GM19023 (cell line): ENCODE results near the gene TXN2.

Experiments used
- ATAC-seq: cut with Tn5 transposase; IDR thresholded peaks from one replicate; pipeline ENCODE4 v1.9.1; 2021; ENCODE audit warnings: mild to moderate bottlenecking, moderate library complexity; ENCODE audit not compliant: unreplicated experiment

The TXN2 gene

GRCh38 chr22:36486619-36487384, 5.4 kb upstream of the TXN2 start:
- no peak for ATAC-seq

GRCh38 chr22:36480941-36481392, 473 bp downstream of the TXN2 start:
- ATAC-seq, result no peak

- ATAC-seq, result no peak
These were observed 2.5 kb downstream of the TXN2 start for GRCh38 chr22:36478966-36479365.

- no peak for ATAC-seq
These were observed 6.1 kb downstream of the TXN2 start for GRCh38 chr22:36475341-36475740.

- no peak for ATAC-seq
These were observed 8.8 kb downstream of the TXN2 start for GRCh38 chr22:36472689-36473088.

- ATAC-seq, result no peak
These were observed 10.1 kb downstream of the TXN2 start for GRCh38 chr22:36471341-36471821.

- no peak for ATAC-seq
These were observed 10.5 kb downstream of the TXN2 start for GRCh38 chr22:36470994-36471331.

GRCh38 chr22:36470162-36470993, 11.1 kb downstream of the TXN2 start:
- ATAC-seq, result no peak

GRCh38 chr22:36469094-36469710, 12.2 kb downstream of the TXN2 start:
- ATAC-seq, result no peak

- no peak for ATAC-seq
These were observed 13.5 kb downstream of the TXN2 start for GRCh38 chr22:36467946-36468345.

GRCh38 chr22:36467042-36467810, 14.2 kb downstream of the TXN2 start:
- no peak for ATAC-seq

- no peak for ATAC-seq
These were observed 15.2 kb downstream of the TXN2 start for GRCh38 chr22:36466258-36466657.

GRCh38 chr22:36465232-36466021, 16.0 kb downstream of the TXN2 start:
- ATAC-seq, result no peak

- no peak for ATAC-seq
These were observed 16.7 kb downstream of the TXN2 start for GRCh38 chr22:36464715-36465231.

- no peak for ATAC-seq
These were observed 17.7 kb downstream of the TXN2 start for GRCh38 chr22:36463783-36464184.

GRCh38 chr22:36461665-36462649, 19.5 kb downstream of the TXN2 start:
- no peak for ATAC-seq

GRCh38 chr22:36460202-36460601, 21.2 kb downstream of the TXN2 start:
- ATAC-seq, result no peak

- no peak for ATAC-seq
These were observed 23.6 kb downstream of the TXN2 start for GRCh38 chr22:36457688-36458450.
